Parathyroid adenoma (tissue), 2 donors: Measurements from ENCODE around the gene DOCK4.

Source experiments
- H2AFZ ChIP-seq: fragments of 300-600 bp; sonication (generic); one replicate; pipeline ENCODE4 v1.7.0; 2017; ENCODE audit warnings: antibody characterized with exemption, mild to moderate bottlenecking
- H3K27ac ChIP-seq: fragments of 300-600 bp; sonication (generic); one replicate; pipeline ENCODE4 v1.7.0; 2017
- H3K27me3 ChIP-seq: fragments of 300-600 bp; sonication (generic); one replicate; pipeline ENCODE4 v1.7.0; 2017; ENCODE audit warnings: low read length; ENCODE audit not compliant: control insufficient read depth, insufficient read depth
- H3K36me3 ChIP-seq: fragments of 300-600 bp; sonication (generic); one replicate; pipeline ENCODE4 v1.7.0; 2017; ENCODE audit warnings: low read length; ENCODE audit not compliant: control insufficient read depth, insufficient read depth
- H3K4me1 ChIP-seq: fragments of 300-600 bp; sonication (generic); one replicate; pipeline ENCODE4 v1.7.0; 2017; ENCODE audit warnings: control low read depth
- H3K4me2 ChIP-seq: fragments of 300-600 bp; sonication (generic); one replicate; pipeline ENCODE4 v1.7.0; 2017; ENCODE audit warnings: low read length
- H3K4me3 ChIP-seq: fragments of 300-600 bp; sonication (generic); one replicate; pipeline ENCODE4 v1.7.0; 2017; ENCODE audit warnings: low read depth, low read length
- H3K79me2 ChIP-seq: fragments of 300-600 bp; sonication (generic); one replicate; pipeline ENCODE4 v1.7.0; 2017; ENCODE audit warnings: control low read depth
- H3K9ac ChIP-seq: fragments of 300-600 bp; sonication (generic); one replicate; pipeline ENCODE4 v1.7.0; 2017; ENCODE audit warnings: mild to moderate bottlenecking
- H3K9me3 ChIP-seq: fragments of 300-600 bp; sonication (generic); one replicate; pipeline ENCODE4 v1.7.0; 2017; ENCODE audit warnings: low read length; ENCODE audit not compliant: control insufficient read depth
- CTCF ChIP-seq: fragments of 300-600 bp; sonication (generic); IDR thresholded peaks from one replicate; pipeline ENCODE4 v1.7.0; 2017; ENCODE audit warnings: antibody characterized with exemption, mild to moderate bottlenecking
- donor health status: primary hyperparathyroidism.

The DOCK4 gene

GRCh38 chr7:112038353-112038752, 167.8 kb downstream of the DOCK4 start:
- Histone ChIP-seq H3K4me2 (no peak overlapping the region), H3K27ac (no peak overlapping the region), H2AFZ (no peak overlapping the region), H3K79me2 (no peaks in the 10 kb centered on the region), H3K4me3 (no peak overlapping the region), H3K27me3 (no peaks in the 10 kb centered on the region), H3K4me1 (no peaks in the 10 kb centered on the region), H3K36me3 (no peaks in the 10 kb centered on the region), H3K9ac (no peak overlapping the region), H3K9me3 (no peaks in the 10 kb centered on the region)
- TF ChIP-seq CTCF, result no peak

DNA sequence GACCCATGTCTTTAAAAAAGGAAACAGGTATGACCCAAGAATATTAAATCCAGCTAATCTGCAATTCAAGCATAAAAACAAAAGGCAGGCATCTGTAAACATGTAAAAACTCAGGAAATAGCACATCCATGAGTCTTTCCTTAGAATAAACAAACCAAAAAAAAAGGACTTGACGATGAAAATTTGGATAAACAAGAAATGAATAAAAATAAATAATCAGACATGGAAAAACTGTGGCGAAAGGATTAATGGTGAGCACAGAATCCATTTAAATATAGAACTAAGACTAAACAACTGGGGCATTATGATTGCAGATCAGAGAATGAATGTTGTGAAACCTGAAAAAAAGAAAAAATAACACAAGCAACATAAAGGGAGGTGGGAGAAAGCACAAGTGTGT, 170.1 kb downstream of the DOCK4 start:
- no peak overlapping the region for H3K4me3 ChIP-seq
- no peaks in the 10 kb centered on the region for H3K79me2 ChIP-seq
- H3K27ac ChIP-seq, result no peak overlapping the region
- no peaks in the 10 kb centered on the region for H3K27me3 ChIP-seq
- H3K36me3 ChIP-seq, result no peaks in the 10 kb centered on the region
- no peaks in the 10 kb centered on the region for H3K9me3 ChIP-seq
- H3K9ac ChIP-seq, result no peak overlapping the region
- H2AFZ ChIP-seq, result no peak overlapping the region
- no peak overlapping the region for H3K4me2 ChIP-seq
- no peak for TF ChIP-seq CTCF
- H3K4me1 ChIP-seq, result no peaks in the 10 kb centered on the region

- Histone ChIP-seq H3K27me3 (no peaks in the 10 kb centered on the region), H3K9me3 (no peaks in the 10 kb centered on the region), H3K9ac (no peak overlapping the region), H3K36me3 (no peaks in the 10 kb centered on the region), H2AFZ (no peak overlapping the region), H3K79me2 (no peaks in the 10 kb centered on the region), H3K4me3 (no peak overlapping the region), H3K4me1 (no peaks in the 10 kb centered on the region), H3K27ac (no peak overlapping the region), H3K4me2 (no peak overlapping the region)
- no peak for TF ChIP-seq CTCF
These were observed 174.5 kb downstream of the DOCK4 start for GRCh38 chr7:112031689-112032088.

GRCh38 chr7:112025556-112025955, 180.6 kb downstream of the DOCK4 start:
- Histone ChIP-seq H3K4me3 (no peak overlapping the region), H3K4me1 (no peaks in the 10 kb centered on the region), H3K9me3 (no peaks in the 10 kb centered on the region), H3K4me2 (no peak overlapping the region), H3K9ac (no peak overlapping the region), H3K36me3 (no peaks in the 10 kb centered on the region), H3K27ac (no peak overlapping the region), H2AFZ (no peak overlapping the region), H3K79me2 (no peaks in the 10 kb centered on the region), H3K27me3 (no peaks in the 10 kb centered on the region)
- TF ChIP-seq CTCF, result no peak

- H3K79me2 ChIP-seq, result no peaks in the 10 kb centered on the region
- no peaks in the 10 kb centered on the region for H3K36me3 ChIP-seq
- no peaks in the 10 kb centered on the region for H3K27me3 ChIP-seq
- no peaks in the 10 kb centered on the region for H3K9me3 ChIP-seq
- no peak overlapping the region for H3K9ac ChIP-seq
- no peak overlapping the region for H2AFZ ChIP-seq
- H3K4me3 ChIP-seq, result no peak overlapping the region
- no peak for TF ChIP-seq CTCF
- H3K4me2 ChIP-seq, result no peak overlapping the region
- no peak overlapping the region for H3K27ac ChIP-seq
- H3K4me1 ChIP-seq, result no peaks in the 10 kb centered on the region
These were observed 182.4 kb downstream of the DOCK4 start for GRCh38 chr7:112023786-112024185.
